H1 (cell line): Measurements from ENCODE around the gene GNAQ. TPM values are rescaled to one million over a fixed set of nuclear protein-coding genes. Genes with fewer than 3 reads are reported as not detected.

Experiments
- CTCF ChIA-PET: fragments of 300-600 bp; sonication (Branson Sonifier 250); formaldehyde crosslinking; loops from one replicate; lab custom pipeline; 2021; ENCODE audit not compliant: partially characterized antibody; lab: Charles Lee
- POLR2A ChIA-PET: fragments of 300-600 bp; sonication (Branson Sonifier 250); formaldehyde crosslinking; loops from one replicate; lab custom pipeline; 2021; ENCODE audit warnings: inconsistent platforms; ENCODE audit not compliant: partially characterized antibody; lab: Charles Lee
- DNase-seq, 2 experiments: peaks; one replicate each; pipeline versions ENCODE4 v3.0.0 to v3.0.0-alpha.2; 2010 to 2022; ENCODE audit warnings: low spot score in 2 of 2, low read depth in 1 of 2, mixed read lengths in 1 of 2
- FAIRE-seq: peaks from 2 replicates; lab custom pipeline; 2011; peaks lifted over from hg19 to GRCh38; lab: Jason Lieb, UNC
- H2AFZ ChIP-seq: 2 replicates; pipeline ENCODE4 v1.8.1; 2012; ENCODE audit warnings: low read length, inconsistent platforms
- H2AK5ac ChIP-seq: 2 replicates; pipeline ENCODE4 v1.6.1; 2013; ENCODE audit warnings: low read depth, low read length
- H2BK120ac ChIP-seq: replicated peaks from 2 replicates; pipeline ENCODE3; 2013; ENCODE audit warnings: low read depth, low read length, inconsistent platforms
- H2BK12ac ChIP-seq: 2 replicates; pipeline ENCODE4 v1.6.1; 2013; ENCODE audit warnings: low read depth, low read length
- H2BK15ac ChIP-seq: 2 replicates; pipeline ENCODE4 v1.6.1; 2013; ENCODE audit warnings: low read length
- H2BK20ac ChIP-seq: 2 replicates; pipeline ENCODE4 v1.6.1; 2013; ENCODE audit warnings: low read length
- H2BK5ac ChIP-seq: 2 replicates; pipeline ENCODE4 v1.6.1; 2013; ENCODE audit warnings: low read depth, low read length
- H3K14ac ChIP-seq: 2 replicates; pipeline ENCODE4 v1.6.1; 2013; ENCODE audit warnings: inconsistent platforms; ENCODE audit not compliant: insufficient read length
- H3K18ac ChIP-seq: 2 replicates; pipeline ENCODE4 v1.6.1; 2013; ENCODE audit warnings: low read length; ENCODE audit errors: extremely low read depth
- H3K23ac ChIP-seq: 2 replicates; pipeline ENCODE4 v1.6.1; 2013; ENCODE audit warnings: inconsistent platforms; ENCODE audit not compliant: insufficient read length
- H3K23me2 ChIP-seq: 2 replicates; pipeline ENCODE4 v1.6.1; 2013; ENCODE audit warnings: low read depth, low read length
- H3K27ac ChIP-seq: 2 replicates; pipeline ENCODE4 v1.6.1; 2011; ENCODE audit warnings: low read depth, low read length, inconsistent platforms
- H3K27me3 ChIP-seq, 4 experiments: replicated peaks in 1 of 4; 1 replicate in 1 of 4; 2 replicates in 3 of 4; pipeline versions ENCODE4 v1.6.1 to v1.8.1; 2011 to 2013; ENCODE audit warnings: low read length in 3 of 4, mild to moderate bottlenecking in 3 of 4, inconsistent platforms in 2 of 4, mixed read lengths in 2 of 4, moderate library complexity in 1 of 4; ENCODE audit not compliant: control insufficient read depth in 3 of 4, insufficient read depth in 3 of 4; ENCODE audit errors: extremely low read depth in 1 of 4
- H3K36me3 ChIP-seq, 4 experiments: 2 replicates each; pipeline versions ENCODE4 v1.6.1 to v1.8.1; 2011 to 2013; ENCODE audit warnings: mild to moderate bottlenecking in 4 of 4, low read length in 3 of 4, moderate library complexity in 2 of 4, control low read depth in 1 of 4, inconsistent platforms in 1 of 4; ENCODE audit not compliant: insufficient read depth in 4 of 4, control insufficient read depth in 2 of 4
- H3K4ac ChIP-seq: replicated peaks from 2 replicates; pipeline ENCODE3; 2013; ENCODE audit warnings: low read length, low read depth, mixed read lengths, inconsistent platforms; ENCODE audit not compliant: insufficient read length
- H3K4me1 ChIP-seq, 4 experiments: replicated peaks in 1 of 4; 1 replicate in 1 of 4; 2 replicates in 3 of 4; pipeline versions ENCODE4 v1.6.1 to v1.8.1; 2011 to 2013; ENCODE audit warnings: low read length in 3 of 4, inconsistent platforms in 2 of 4, mixed read lengths in 1 of 4; ENCODE audit not compliant: insufficient read depth in 4 of 4, control insufficient read depth in 3 of 4
- H3K4me2 ChIP-seq, 2 experiments: 2 replicates each; pipeline versions ENCODE4 v1.6.1 to v1.8.1; 2011 to 2013; ENCODE audit warnings: low read depth in 2 of 2, low read length in 2 of 2, control low read depth in 1 of 2, inconsistent platforms in 1 of 2, mild to moderate bottlenecking in 1 of 2; ENCODE audit not compliant: insufficient read depth in 1 of 2
- H3K4me3 ChIP-seq, 4 experiments: fragments of 200-600, 300-600 bp in 1 of 4; sonication (generic), shearing (Covaris generic), sonication (Bioruptor Twin) in 1 of 4; 2 replicates each; pipeline versions ENCODE4 v1.5.1 to v1.8.1; 2011 to 2016; ENCODE audit warnings: low read length in 4 of 4, low read depth in 3 of 4, control low read depth in 2 of 4, inconsistent platforms in 2 of 4, mild to moderate bottlenecking in 2 of 4, mixed read lengths in 1 of 4, moderate library complexity in 1 of 4; ENCODE audit not compliant: insufficient read depth in 2 of 4; ENCODE audit errors: extremely low read depth in 1 of 4
- H3K56ac ChIP-seq: replicated peaks from 2 replicates; pipeline ENCODE3; 2013; ENCODE audit warnings: low read depth, mild to moderate bottlenecking, mixed read lengths, low read length, inconsistent platforms; ENCODE audit not compliant: insufficient read length
- H3K79me1 ChIP-seq: 2 replicates; pipeline ENCODE4 v1.6.1; 2013; ENCODE audit warnings: low read depth, low read length, control low read depth
- H3K79me2 ChIP-seq, 2 experiments: 2 replicates each; pipeline versions ENCODE4 v1.6.1 to v1.8.1; 2012 to 2013; ENCODE audit warnings: low read length in 2 of 2, mild to moderate bottlenecking in 2 of 2, inconsistent platforms in 1 of 2; ENCODE audit not compliant: insufficient read depth in 2 of 2, control insufficient read depth in 1 of 2
- H3K9ac ChIP-seq, 4 experiments: replicated peaks in 1 of 4; 1 replicate in 1 of 4; 2 replicates in 3 of 4; pipeline versions ENCODE4 v1.6.1 to v1.8.1; 2011 to 2013; ENCODE audit warnings: low read depth in 3 of 4, low read length in 3 of 4, control low read depth in 2 of 4, mild to moderate bottlenecking in 2 of 4, moderate library complexity in 2 of 4, inconsistent platforms in 1 of 4; ENCODE audit errors: extremely low read depth in 1 of 4
- H3K9me3 ChIP-seq, 2 experiments: 2 replicates each; pipeline versions ENCODE4 v1.6.1 to v1.8.1; 2012 to 2013; ENCODE audit warnings: mild to moderate bottlenecking in 2 of 2, moderate library complexity in 2 of 2, control low read depth in 1 of 2, inconsistent platforms in 1 of 2, low read depth in 1 of 2, low read length in 1 of 2, mixed read lengths in 1 of 2; ENCODE audit not compliant: insufficient read depth in 2 of 2
- H4K20me1 ChIP-seq, 2 experiments: replicated peaks in 1 of 2; 2 replicates each; pipeline versions ENCODE3 to v1.8.1; 2011 to 2013; ENCODE audit warnings: inconsistent platforms in 2 of 2, low read length in 2 of 2, mild to moderate bottlenecking in 1 of 2; ENCODE audit not compliant: insufficient read depth in 2 of 2, control insufficient read depth in 1 of 2
- H4K5ac ChIP-seq: 2 replicates; pipeline ENCODE4 v1.6.1; 2013; ENCODE audit warnings: low read length, low read depth, mixed read lengths, inconsistent platforms; ENCODE audit not compliant: insufficient read length
- H4K8ac ChIP-seq: 2 replicates; pipeline ENCODE4 v1.8.0; 2013; ENCODE audit warnings: mild to moderate bottlenecking, moderate library complexity, low read length, inconsistent platforms; ENCODE audit not compliant: insufficient read depth; ENCODE audit errors: extremely low read depth
- H4K91ac ChIP-seq: replicated peaks from 2 replicates; pipeline ENCODE3; 2013; ENCODE audit warnings: low read length, mixed read lengths, inconsistent platforms; ENCODE audit not compliant: insufficient read length
- BCL11A ChIP-seq, 2 experiments: IDR thresholded peaks; one replicate each; pipeline ENCODE4 v1.6.1; 2011; ENCODE audit warnings: low read depth in 2 of 2, low read length in 2 of 2, mild to moderate bottlenecking in 2 of 2
- CREB1 ChIP-seq: IDR thresholded peaks from 2 replicates; pipeline ENCODE4 v1.6.1; 2012; ENCODE audit warnings: inconsistent platforms
- GTF2F1 ChIP-seq: IDR thresholded peaks from 2 replicates; pipeline ENCODE4 v1.6.1; 2012; ENCODE audit warnings: low read depth, low read length, improper control_type of control experiment, borderline replicate concordance
- KDM1A ChIP-seq: fragments of 200-600, 300-600 bp; sonication (generic); IDR thresholded peaks from 2 replicates; pipeline ENCODE4 v1.7.1; 2016; ENCODE audit warnings: mild to moderate bottlenecking, low read length, borderline replicate concordance
- RBBP5 ChIP-seq: IDR thresholded peaks from 2 replicates; pipeline ENCODE4 v1.7.1; 2012; ENCODE audit warnings: low read depth, mild to moderate bottlenecking, inconsistent platforms, low read length, moderate library complexity, borderline replicate concordance
- SIRT6 ChIP-seq: IDR thresholded peaks from one replicate; pipeline ENCODE4 v1.7.1; 2012; ENCODE audit warnings: low read length, inconsistent platforms
- SP4 ChIP-seq: IDR thresholded peaks from 2 replicates; pipeline ENCODE4 v1.6.1; 2012; ENCODE audit warnings: low read length, inconsistent platforms
- TAF1 ChIP-seq: IDR thresholded peaks from 2 replicates; pipeline ENCODE4 v1.6.1; 2011; ENCODE audit warnings: mild to moderate bottlenecking, low read depth, low read length
- WGBS, 2 experiments: shearing (Covaris generic) in 1 of 2; methylation state at CpG; one replicate each; pipeline versions ENCODE4 v1.1.6 to v1.1.7; 2013 to 2015; ENCODE audit warnings: low lambda C conversion rate in 2 of 2, mixed read lengths in 2 of 2, inconsistent platforms in 1 of 2, low coverage in 1 of 2, missing lambda C conversion rate in 1 of 2; ENCODE audit not compliant: insufficient replicate concordance in 2 of 2, insufficient coverage in 1 of 2, insufficient read length in 1 of 2; ENCODE audit errors: extremely low coverage in 1 of 2, missing lambda C conversion rate in 1 of 2; 5-methylcytosine and 5-hydroxymethylcytosine counted together
- polyA plus RNA-seq, 7 experiments: library from polyadenylated mRNA; depleted of rRNA in 3 of 7; stranded (reverse) in 5 of 7; unstranded in 2 of 7; fragments of >200 nt in 5 of 7; fragments of 200-250 nt in 2 of 7; gene quantifications; 1 replicate in 5 of 7; 2 replicates in 1 of 7; 4 replicates in 1 of 7; pipeline versions ENCODE4 v1.2.1 to v1.2.3, GENCODE V29; 2011 to 2013; ENCODE audit warnings: missing spikeins in 2 of 7, mixed read lengths in 2 of 7
- total RNA-seq: library from RNA; stranded (reverse); fragmentation: NEBNext Ultra II Directional; extraction: Animal tissue kit (Norgen Biotek cat#: 25700); gene quantifications from 2 replicates; pipeline ENCODE4 v1.2.1, GENCODE V29; 2021
- TF ChIP-seq, protein P1 (sequence below): IDR thresholded peaks from 2 replicates; pipeline ENCODE4 v1.6.1; 2012; ENCODE audit warnings: inconsistent platforms
- TF ChIP-seq, protein P2 (sequence below): IDR thresholded peaks from 2 replicates; pipeline ENCODE4 v1.6.1; 2012; ENCODE audit warnings: inconsistent platforms
- TF ChIP-seq, protein P3 (sequence below), 3 experiments: IDR thresholded peaks; 1 replicate in 2 of 3; 2 replicates in 1 of 3; pipeline versions ENCODE4 v1.5.1 to v1.6.1; 2011; ENCODE audit warnings: low read length in 3 of 3, mild to moderate bottlenecking in 3 of 3, inconsistent platforms in 2 of 3, low read depth in 1 of 3, moderate library complexity in 1 of 3; ENCODE audit not compliant: insufficient read depth in 1 of 3; ENCODE audit errors: control extremely low read depth in 1 of 3

The GNAQ gene
- total and polyA plus RNA-seq, 2 of the 8 experiments (the other 6 are each of a cell fraction or from before 2014, with no cell fraction given), result 22.8 to 63.8 TPM

- Histone ChIP-seq H3K4me2 (no peak overlapping the region), H3K9me3 (no peaks in the 10 kb centered on the region), H3K79me2 (no peaks in the 10 kb centered on the region), H3K4me1 (peaks cover 0 to 4% (median 0%) of the 10 kb centered on the region in 4 experiments; a peak in 1 of 7 replicates), H3K18ac (no peak overlapping the region), H2BK20ac (no peak overlapping the region), H3K4ac (no peak overlapping the region), H3K14ac (no peak overlapping the region), H4K8ac (no peak overlapping the region), H3K23me2 (no peaks in the 10 kb centered on the region), H3K27me3 (no peaks in the 10 kb centered on the region), H2BK5ac (no peak overlapping the region), H3K36me3 (no peaks in the 10 kb centered on the region), H4K20me1 (no peaks in the 10 kb centered on the region), H3K9ac (no peak overlapping the region), H3K27ac (no peak overlapping the region), H2AFZ (no peak overlapping the region), H3K56ac (no peak overlapping the region), H2AK5ac (no peak overlapping the region), H4K5ac (no peak overlapping the region), H2BK15ac (no peak overlapping the region), H3K4me3 (no peak overlapping the region), H4K91ac (no peak overlapping the region), H3K23ac (no peak overlapping the region), H2BK12ac (no peak overlapping the region), H3K79me1 (no peaks in the 10 kb centered on the region), H2BK120ac (no peak overlapping the region)
- TF ChIP-seq BCL11A (IDR thresholded peaks at IDR 0.05; ENCODE audit: low read depth in 2 of 2, low read length in 2 of 2) (no peak), SIRT6 (no peak), RBBP5 (no peak), KDM1A (no peak), TAF1 (no peak), CREB1 (no peak), GTF2F1 (no peak), SP4 (no peak)
- TF ChIP-seq, protein P1, sequence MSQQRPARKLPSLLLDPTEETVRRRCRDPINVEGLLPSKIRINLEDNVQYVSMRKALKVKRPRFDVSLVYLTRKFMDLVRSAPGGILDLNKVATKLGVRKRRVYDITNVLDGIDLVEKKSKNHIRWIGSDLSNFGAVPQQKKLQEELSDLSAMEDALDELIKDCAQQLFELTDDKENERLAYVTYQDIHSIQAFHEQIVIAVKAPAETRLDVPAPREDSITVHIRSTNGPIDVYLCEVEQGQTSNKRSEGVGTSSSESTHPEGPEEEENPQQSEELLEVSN, result no peak
- TF ChIP-seq, protein P2, sequence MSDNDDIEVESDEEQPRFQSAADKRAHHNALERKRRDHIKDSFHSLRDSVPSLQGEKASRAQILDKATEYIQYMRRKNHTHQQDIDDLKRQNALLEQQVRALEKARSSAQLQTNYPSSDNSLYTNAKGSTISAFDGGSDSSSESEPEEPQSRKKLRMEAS, result no peak
- TF ChIP-seq, protein P3, sequence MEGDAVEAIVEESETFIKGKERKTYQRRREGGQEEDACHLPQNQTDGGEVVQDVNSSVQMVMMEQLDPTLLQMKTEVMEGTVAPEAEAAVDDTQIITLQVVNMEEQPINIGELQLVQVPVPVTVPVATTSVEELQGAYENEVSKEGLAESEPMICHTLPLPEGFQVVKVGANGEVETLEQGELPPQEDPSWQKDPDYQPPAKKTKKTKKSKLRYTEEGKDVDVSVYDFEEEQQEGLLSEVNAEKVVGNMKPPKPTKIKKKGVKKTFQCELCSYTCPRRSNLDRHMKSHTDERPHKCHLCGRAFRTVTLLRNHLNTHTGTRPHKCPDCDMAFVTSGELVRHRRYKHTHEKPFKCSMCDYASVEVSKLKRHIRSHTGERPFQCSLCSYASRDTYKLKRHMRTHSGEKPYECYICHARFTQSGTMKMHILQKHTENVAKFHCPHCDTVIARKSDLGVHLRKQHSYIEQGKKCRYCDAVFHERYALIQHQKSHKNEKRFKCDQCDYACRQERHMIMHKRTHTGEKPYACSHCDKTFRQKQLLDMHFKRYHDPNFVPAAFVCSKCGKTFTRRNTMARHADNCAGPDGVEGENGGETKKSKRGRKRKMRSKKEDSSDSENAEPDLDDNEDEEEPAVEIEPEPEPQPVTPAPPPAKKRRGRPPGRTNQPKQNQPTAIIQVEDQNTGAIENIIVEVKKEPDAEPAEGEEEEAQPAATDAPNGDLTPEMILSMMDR (IDR thresholded peaks at IDR 0.05; ENCODE audit: control extremely low read depth in 1 of 3, insufficient read depth in 1 of 3, low read depth in 1 of 3, low read length in 3 of 3), result no peak
- 70% methylated on average over 4 of the region's 4 CpGs; no CpG with 5 or more reads in 1 of the 2 experiments for WGBS, 2 experiments
- ChIA-PET POLR2A (interaction anchor here (1.8 to 1.9 kb wide), 2 partner anchors 12 kb away, joined by 4 to 8 read pairs; no protein-coding TSS in a partner anchor), CTCF (interaction anchor here (1.0 to 2.2 kb wide), 3 partner anchors 9 to 254 kb away, joined by 3 to 21 read pairs (median 3); no protein-coding TSS in a partner anchor)
- FAIRE-seq (no peak), DNase-seq (no peak)
These were observed 13.3 kb upstream of the GNAQ start for GRCh38 chr9:78044886-78045285.
